IMR-90 (cell line): Measurements from ENCODE around the gene COL6A3. TPM values are rescaled to one million over a fixed set of nuclear protein-coding genes. Genes with fewer than 3 reads are reported as not detected.

Experiments
- ATAC-seq: fragments of 200-7000 bp; cut with Tn5 transposase; 2 replicates; pipeline ENCODE4 v1.9.1; 2020; ENCODE audit warnings: low read depth, mild to moderate bottlenecking, moderate library complexity
- BruUV-seq: library from RNA; stranded (reverse); fragments of 400-500 nt; replicated peaks from 2 replicates; lab custom pipeline; 2021; lab: Mats Ljungman, UMichigan
- CTCF ChIA-PET: fragments of 300-600 bp; formaldehyde crosslinking; extraction: SDS; loops from one replicate; lab custom pipeline; 2021; ENCODE audit warnings: antibody characterized with exemption; lab: Yijun Ruan, JAX
- POLR2A ChIA-PET: fragments of 300-600 bp; sonication (Branson Sonifier 250); formaldehyde crosslinking; loops from one replicate; lab custom pipeline; 2022; ENCODE audit warnings: antibody characterized with exemption; ENCODE audit not compliant: unreplicated experiment; lab: Charles Lee
- DNase-seq: peaks from one replicate; pipeline ENCODE4 v3.0.0; 2013
- H2AFZ ChIP-seq: replicated peaks from 2 replicates; pipeline ENCODE3; 2013; ENCODE audit warnings: low read length, mild to moderate bottlenecking; ENCODE audit not compliant: poor library complexity
- H2AK5ac ChIP-seq: 2 replicates; pipeline ENCODE4 v1.6.1; 2013; ENCODE audit warnings: low read depth, low read length, inconsistent platforms
- H2AK9ac ChIP-seq: replicated peaks from 2 replicates; pipeline ENCODE3; 2013; ENCODE audit warnings: mild to moderate bottlenecking, low read depth, low read length, moderate library complexity; ENCODE audit not compliant: poor library complexity
- H2BK120ac ChIP-seq: 2 replicates; pipeline ENCODE4 v1.6.1; 2013; ENCODE audit warnings: low read depth, low read length, inconsistent platforms
- H2BK15ac ChIP-seq: 3 replicates; pipeline ENCODE4 v1.6.1; 2013; ENCODE audit warnings: low read depth, low read length, inconsistent platforms
- H2BK20ac ChIP-seq: 2 replicates; pipeline ENCODE4 v1.6.1; 2013; ENCODE audit warnings: low read depth, mild to moderate bottlenecking, inconsistent platforms, low read length, moderate library complexity
- H2BK5ac ChIP-seq: 2 replicates; pipeline ENCODE4 v1.6.1; 2013; ENCODE audit warnings: mild to moderate bottlenecking, low read depth, low read length, inconsistent platforms; ENCODE audit not compliant: poor library complexity, severe bottlenecking
- H3K14ac ChIP-seq: replicated peaks from 2 replicates; pipeline ENCODE4 v1.6.1; 2013; ENCODE audit warnings: low read depth, low read length, inconsistent platforms
- H3K18ac ChIP-seq: 2 replicates; pipeline ENCODE4 v1.6.1; 2013; ENCODE audit warnings: low read depth, low read length, control low read depth
- H3K23ac ChIP-seq: 2 replicates; pipeline ENCODE4 v1.6.1; 2013; ENCODE audit warnings: low read depth, low read length, inconsistent platforms
- H3K27ac ChIP-seq: 2 replicates; pipeline ENCODE4 v1.5.1; 2013; ENCODE audit warnings: mild to moderate bottlenecking, control low read depth, low read length; ENCODE audit not compliant: insufficient read depth
- H3K27me3 ChIP-seq: 2 replicates; pipeline ENCODE4 v1.6.1; 2013; ENCODE audit warnings: low read length; ENCODE audit not compliant: control insufficient read depth, insufficient read depth
- H3K36me3 ChIP-seq: 2 replicates; pipeline ENCODE4 v1.6.1; 2013; ENCODE audit warnings: low read length, mixed read lengths; ENCODE audit not compliant: control insufficient read depth, insufficient read depth
- H3K4ac ChIP-seq: 2 replicates; pipeline ENCODE4 v1.6.1; 2013; ENCODE audit warnings: low read depth, low read length, inconsistent platforms
- H3K4me1 ChIP-seq: 2 replicates; pipeline ENCODE4 v1.6.1; 2013; ENCODE audit warnings: low read length, mixed read lengths; ENCODE audit not compliant: control insufficient read depth, insufficient read depth
- H3K4me2 ChIP-seq: 2 replicates; pipeline ENCODE4 v1.6.1; 2013; ENCODE audit warnings: low read depth, mild to moderate bottlenecking, control low read depth, low read length, moderate library complexity
- H3K4me3 ChIP-seq: 2 replicates; pipeline ENCODE4 v1.5.1; 2013; ENCODE audit warnings: low read depth, mild to moderate bottlenecking, control low read depth, low read length, moderate library complexity; ENCODE audit not compliant: insufficient read depth
- H3K56ac ChIP-seq: 2 replicates; pipeline ENCODE4 v1.6.1; 2013; ENCODE audit warnings: low read length, inconsistent platforms; ENCODE audit not compliant: insufficient read depth; ENCODE audit errors: extremely low read depth
- H3K79me1 ChIP-seq, 2 experiments: 2 replicates each; pipeline ENCODE4 v1.6.1; 2013; ENCODE audit warnings: low read length in 2 of 2, inconsistent platforms in 1 of 2, low read depth in 1 of 2
- H3K9ac ChIP-seq: 2 replicates; pipeline ENCODE4 v1.6.1; 2013; ENCODE audit warnings: low read depth, low read length, control low read depth
- H3K9me1 ChIP-seq: 2 replicates; pipeline ENCODE4 v1.6.1; 2013; ENCODE audit warnings: low read length, inconsistent platforms; ENCODE audit not compliant: insufficient read depth
- H3K9me3 ChIP-seq: 2 replicates; pipeline ENCODE4 v1.6.1; 2013; ENCODE audit warnings: low read length; ENCODE audit not compliant: control insufficient read depth, insufficient read depth
- H4K20me1 ChIP-seq: 2 replicates; pipeline ENCODE4 v1.6.1; 2013; ENCODE audit warnings: low read length, inconsistent platforms; ENCODE audit not compliant: insufficient read depth
- H4K5ac ChIP-seq: 2 replicates; pipeline ENCODE4 v1.6.1; 2013; ENCODE audit warnings: mild to moderate bottlenecking, low read depth, low read length, control low read depth
- H4K8ac ChIP-seq, 2 experiments: 2 replicates each; pipeline ENCODE4 v1.6.1; 2013; ENCODE audit warnings: low read depth in 2 of 2, low read length in 2 of 2, control low read depth in 1 of 2, inconsistent platforms in 1 of 2
- H4K91ac ChIP-seq: 2 replicates; pipeline ENCODE4 v1.6.1; 2013; ENCODE audit warnings: low read depth, low read length, inconsistent platforms; ENCODE audit not compliant: insufficient read depth
- BHLHE40 ChIP-seq: fragments of 150-350 bp; IDR thresholded peaks from 2 replicates; pipeline ENCODE4 v1.6.1; 2016; ENCODE audit warnings: mild to moderate bottlenecking, low read depth, low read length
- MXI1 ChIP-seq: IDR thresholded peaks from 2 replicates; pipeline ENCODE4 v1.6.1; 2012; ENCODE audit warnings: low read depth, mild to moderate bottlenecking, low read length, moderate library complexity, borderline replicate concordance
- NFE2L2 ChIP-seq: fragments of 150-350 bp; IDR thresholded peaks from 2 replicates; pipeline ENCODE4 v1.6.1; 2016; ENCODE audit warnings: low read depth, mild to moderate bottlenecking, low read length
- WGBS, 2 experiments: methylation state at CpG; one replicate each; pipeline versions ENCODE4 v1.1.5 to v1.1.7; 2013; ENCODE audit warnings: missing lambda C conversion rate in 2 of 2; ENCODE audit not compliant: insufficient read length in 1 of 2; ENCODE audit errors: extremely low coverage in 2 of 2; 5-methylcytosine and 5-hydroxymethylcytosine counted together
- dilution Hi-C: fragments of 300-500 bp; cut with HindIII; formaldehyde crosslinking; loops from one replicate; pipeline ENCODE4 v1.14.3; 2018; ENCODE audit warnings: low sequenced_read_pairs; ENCODE audit not compliant: unreplicated experiment
- in situ Hi-C: fragments of 300-500 bp; cut with MboI; formaldehyde crosslinking; loops from 3 replicates; pipeline ENCODE4 v1.14.3; 2019; ENCODE audit warnings: low sequenced_read_pairs, inconsistent platforms, mixed read lengths
- intact Hi-C: fragments of 100-400 bp; cut with micrococcal nuclease; formaldehyde crosslinking; loops from 2 replicates; pipeline ENCODE4 v1.10.0; 2022
- polyA plus RNA-seq, 3 experiments: library from polyadenylated mRNA; depleted of rRNA; stranded (reverse); fragments of >200 nt; gene quantifications; 2 replicates each; pipeline ENCODE4 v1.2.3, GENCODE V29; 2012; ENCODE audit warnings: low replicate concordance in 1 of 3
- total RNA-seq: library from RNA; depleted of rRNA; stranded (reverse); fragments of >200 nt; gene quantifications from 2 replicates; pipeline ENCODE4 v1.2.3, GENCODE V29; 2012

Gene COL6A3
- total and polyA plus RNA-seq, 2 of the 4 experiments (the other 2 are of a cell fraction) = 964 to 1,855 TPM

DNA sequence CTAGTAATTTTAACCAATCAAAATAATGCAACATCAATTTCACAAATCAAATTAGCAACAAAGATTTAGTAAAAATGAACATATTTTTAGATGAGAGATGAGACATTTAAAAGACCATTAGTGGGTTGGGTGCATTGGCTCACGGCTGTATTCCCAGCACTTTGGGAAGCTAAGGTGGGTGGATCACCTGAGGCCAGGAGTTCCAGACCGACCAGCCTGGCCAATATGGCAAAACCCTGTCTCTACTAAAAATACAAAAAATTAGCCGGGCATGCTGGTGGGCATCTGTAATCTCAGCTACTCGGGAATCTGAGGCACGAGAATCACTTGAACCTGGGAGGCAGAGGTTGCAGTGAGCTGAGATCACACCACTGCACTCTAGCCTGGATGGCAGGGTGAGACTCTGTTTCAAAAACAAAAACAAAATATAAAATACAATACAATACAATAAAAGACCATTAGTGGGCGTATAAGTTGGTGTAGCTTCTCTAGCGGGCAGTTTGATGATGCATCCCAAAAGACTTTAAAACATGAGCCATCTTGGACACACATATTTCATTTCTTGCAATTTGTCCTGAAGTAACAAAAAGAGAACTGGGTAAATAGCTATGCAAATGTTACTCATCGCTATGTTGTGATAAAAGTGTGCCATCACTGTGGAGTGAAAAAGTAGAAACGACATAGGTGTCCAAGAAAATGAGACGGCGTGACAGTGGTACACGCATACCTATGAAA, 101.8 kb downstream of the COL6A3 start:
- Histone ChIP-seq H2BK5ac (no peak overlapping the region), H4K20me1 (no peaks in the 10 kb centered on the region), H3K9me1 (peaks cover 29% of the 10 kb centered on the region), H3K4ac (peak overlapping the region; percentile 99; the same call in 1 of the 2 replicates), H3K36me3 (no peaks in the 10 kb centered on the region), H3K4me1 (peaks cover 26% of the 10 kb centered on the region), H3K14ac (peak overlapping the region; percentile 99), H2AK9ac (peak overlapping the region; percentile 7), H3K4me3 (no peak overlapping the region), H2BK15ac (peak overlapping the region; percentile 99; the same call in 2 of the 3 replicates), H3K23ac (no peak overlapping the region), H3K9me3 (no peaks in the 10 kb centered on the region), H4K5ac (no peak overlapping the region; the same call in 1 of the 2 replicates), H4K91ac (peak overlapping the region; percentile 100), H3K56ac (no peak overlapping the region), H3K79me1 (peaks cover 0 to 34% of the 10 kb centered on the region in 2 experiments; a peak in 3 of 4 replicates), H3K4me2 (no peak overlapping the region), H3K18ac (peak overlapping the region; percentile 67; the same call in 1 of the 2 replicates), H2AK5ac (peak overlapping the region; percentile 99), H3K27me3 (no peaks in the 10 kb centered on the region), H2AFZ (no peak overlapping the region), H3K27ac (no peak overlapping the region), H2BK20ac (peak overlapping the region; percentile 99), H3K9ac (no peak overlapping the region), H4K8ac (peak overlapping the region; percentile 93 to 98; a peak in 2 of 4 replicates), H2BK120ac (peak overlapping the region; percentile 100)
- DNase-seq = no peak
- 75% methylated on average over 6 of the region's 12 CpGs; no CpG with 5 or more reads in 1 of the 2 experiments for WGBS, 2 experiments
- in situ Hi-C loops = no loop called here
- intact Hi-C loops = loop anchor here (10.0 kb wide), 1 partner anchor 217 kb away; no protein-coding TSS in a partner anchor
- ChIA-PET POLR2A (interaction anchor here (3.7 kb wide), 1 partner anchor 32 kb away, joined by 23 read pairs; no protein-coding TSS in a partner anchor), CTCF (interaction anchor here (0.6 to 0.7 kb wide), 2 partner anchors 36 to 54 kb away, joined by 3 to 6 read pairs; no protein-coding TSS in a partner anchor)
- BruUV-seq = no TSS peak
- ATAC-seq = no peak
- dilution Hi-C loops = no loop called here
- TF ChIP-seq MXI1 (no peak), NFE2L2 (no peak), BHLHE40 (no peak)
